ENCODE results near the gene GALR1.
"Not testable (repeated sequence)": the region's sequence is repeated elsewhere in the genome, so short reads cannot be mapped to it uniquely, and the experiment has no call there.

GALR1 gene

GRCh38 chr18:77250926-77251729, 1.5 kb downstream of the GALR1 start:
- DNase-seq = no peak

GRCh38 chr18:77251730-77252050, 2.0 kb downstream of the GALR1 start:
- DNase-seq = no peak

DNA sequence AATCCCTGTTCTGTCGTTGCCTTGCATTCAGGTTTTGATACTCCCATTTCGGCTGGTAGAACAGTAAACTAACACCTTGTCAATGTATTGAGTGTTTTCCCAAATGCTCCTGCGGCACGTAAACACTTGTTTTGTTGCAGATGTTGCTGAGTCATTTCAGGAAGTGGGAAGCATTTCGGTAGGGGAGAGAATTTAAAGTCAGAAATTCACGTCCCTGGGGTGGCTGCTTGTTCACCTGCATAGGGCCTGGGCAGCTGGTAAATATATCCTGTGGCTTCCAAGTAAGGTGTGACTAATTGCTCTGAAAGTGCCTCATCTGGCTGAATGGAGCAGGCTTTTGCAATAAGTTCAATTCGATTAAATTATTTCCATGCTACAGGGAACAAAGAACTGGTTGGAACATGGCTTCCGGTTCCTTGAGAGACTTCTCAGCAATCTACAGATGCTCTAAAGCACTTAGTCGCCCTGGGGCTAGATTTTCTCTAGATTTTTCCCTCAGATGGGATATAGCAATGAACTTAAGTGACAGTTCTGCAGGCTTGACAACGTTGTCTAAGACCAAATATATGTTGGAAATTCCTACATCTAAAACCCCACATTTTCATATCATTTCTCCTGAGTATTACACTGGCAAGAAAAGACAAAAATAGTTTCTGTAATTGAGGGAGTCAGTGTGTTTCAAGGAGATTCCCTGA, 5.2 kb downstream of the GALR1 start:
- no peak for DNase-seq

DNA sequence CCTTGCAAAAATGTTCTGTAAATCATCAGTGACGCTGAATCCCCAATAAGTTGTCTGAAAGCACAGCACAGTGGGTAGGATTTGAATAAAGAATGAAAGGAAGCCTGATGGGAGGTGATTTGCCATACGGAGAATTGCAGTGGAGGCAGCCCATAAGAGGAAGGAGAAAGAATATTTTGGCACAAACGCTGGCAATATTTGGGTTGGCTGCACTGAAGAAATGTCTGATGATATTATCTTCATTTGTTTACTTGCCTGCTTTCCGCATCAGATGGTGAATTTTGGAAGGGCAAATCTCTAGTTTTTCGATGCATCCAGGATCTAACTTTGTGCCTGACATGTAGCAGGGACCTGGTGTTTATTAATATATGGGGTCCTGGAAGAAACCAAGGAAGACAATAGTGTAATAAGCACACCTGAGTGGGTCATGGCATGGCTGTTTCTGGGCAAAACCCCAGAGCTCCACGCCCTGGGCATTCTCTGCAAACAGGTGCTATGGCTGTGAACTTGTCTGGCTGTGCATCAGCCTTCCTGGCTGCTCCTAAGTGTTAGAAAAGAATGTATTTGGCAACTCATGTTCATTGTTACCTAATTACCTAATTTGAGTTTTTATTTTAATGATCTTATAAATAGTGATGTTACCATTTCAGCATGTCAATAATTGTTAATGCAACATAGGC, 5.9 kb downstream of the GALR1 start:
- DNase-seq = no peak

DNA sequence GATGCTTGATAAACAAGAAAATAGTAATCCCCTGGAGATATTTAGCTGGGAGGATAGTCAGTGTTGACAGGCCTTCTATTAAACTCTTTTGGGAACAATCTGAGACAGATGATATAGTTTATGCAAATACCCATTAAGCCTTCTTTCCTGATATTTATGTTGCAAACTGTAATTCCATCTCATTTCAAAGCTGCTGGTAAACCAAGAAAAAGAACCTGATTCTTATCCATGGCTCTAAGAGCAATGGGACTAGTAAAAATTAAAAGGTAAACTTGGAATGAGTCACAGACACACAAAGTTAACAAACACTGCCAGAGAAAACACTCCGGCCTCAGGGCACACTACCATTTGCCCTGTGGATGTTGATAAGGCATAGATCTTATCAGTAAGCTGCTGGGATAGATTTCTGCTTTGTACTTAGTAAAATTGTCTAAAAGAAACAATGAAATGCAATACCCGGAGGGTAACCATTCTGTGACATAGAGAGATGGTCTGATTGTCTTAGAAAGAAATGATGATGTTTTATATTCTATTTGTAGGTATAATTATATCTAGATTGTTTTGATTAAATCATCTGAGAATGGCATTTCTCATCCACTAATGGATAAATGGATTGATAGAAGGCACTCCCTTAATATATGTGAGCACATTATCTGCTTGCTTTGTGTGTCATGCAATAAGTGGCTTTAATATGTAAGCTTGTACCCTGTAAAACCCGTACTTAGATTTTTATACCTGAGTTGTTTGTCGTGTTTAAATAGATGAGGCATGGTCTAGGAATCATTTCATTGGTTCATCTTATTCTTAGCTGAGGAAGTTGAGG, 13.2 kb downstream of the GALR1 start:
- DNase-seq = no peak

- no peak for DNase-seq
Observed at GRCh38 chr18:77263466-77263763, 13.8 kb downstream of the GALR1 start.

DNA sequence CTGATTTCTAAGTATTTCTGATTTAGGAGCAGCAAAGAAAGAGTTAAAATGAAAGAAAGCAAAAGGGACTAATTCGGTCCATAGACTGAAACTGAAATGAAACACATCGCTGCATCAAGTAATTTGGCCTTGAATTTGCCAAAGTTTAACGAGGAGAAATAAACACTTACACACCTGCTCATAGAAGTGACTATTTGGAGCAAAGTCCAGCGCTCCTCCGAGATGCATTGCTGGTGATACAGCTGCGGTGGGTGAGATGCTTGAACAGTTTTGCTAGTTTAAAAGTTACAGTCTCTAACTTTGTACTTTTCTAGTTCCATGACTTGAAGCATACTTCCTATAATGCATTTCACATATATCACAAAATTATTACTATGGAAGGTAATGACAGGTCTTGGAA, 18.3 kb downstream of the GALR1 start:
- DNase-seq = no peak

DNA sequence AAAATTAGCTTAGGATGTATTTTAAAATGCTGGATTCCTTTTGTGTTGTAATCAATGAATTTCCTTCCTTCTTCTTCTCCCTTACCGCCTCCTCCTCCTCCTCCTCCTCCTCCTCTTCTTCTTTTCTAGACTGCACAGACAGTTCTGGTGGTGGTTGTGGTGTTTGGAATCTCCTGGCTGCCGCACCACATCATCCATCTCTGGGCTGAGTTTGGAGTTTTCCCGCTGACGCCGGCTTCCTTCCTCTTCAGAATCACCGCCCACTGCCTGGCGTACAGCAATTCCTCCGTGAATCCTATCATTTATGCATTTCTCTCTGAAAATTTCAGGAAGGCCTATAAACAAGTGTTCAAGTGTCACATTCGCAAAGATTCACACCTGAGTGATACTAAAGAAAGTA, 18.8 kb downstream of the GALR1 start:
- DNase-seq = no peak

- no peak for DNase-seq
Observed at GRCh38 chr18:77271576-77272481, 22.2 kb downstream of the GALR1 start.

GRCh38 chr18:77290841-77291240, 41.2 kb downstream of the GALR1 start:
- not testable (repeated sequence) for DNase-seq

- DNase-seq = no peak
Observed at GRCh38 chr18:77298172-77298571, 48.5 kb downstream of the GALR1 start.

DNA sequence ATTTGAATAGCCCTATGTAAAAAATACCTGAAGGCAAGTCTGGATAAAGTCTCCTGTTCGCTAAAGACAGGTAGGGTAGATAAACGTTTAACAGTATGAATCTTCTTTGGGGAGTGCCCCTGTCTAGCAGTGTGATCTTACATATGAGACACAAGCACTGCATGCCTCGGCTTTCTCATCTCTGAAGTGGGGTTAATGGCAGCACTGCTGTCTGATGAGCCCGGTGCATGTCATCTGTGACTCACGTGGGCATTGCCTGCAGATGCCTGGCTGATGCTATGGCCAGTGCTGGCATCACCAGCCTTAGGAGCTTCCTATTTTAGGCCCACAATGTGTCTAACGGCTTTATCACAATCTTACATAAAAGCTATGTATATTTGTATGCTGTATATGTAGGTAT, 50.1 kb downstream of the GALR1 start:
- DNase-seq = no peak

DNA sequence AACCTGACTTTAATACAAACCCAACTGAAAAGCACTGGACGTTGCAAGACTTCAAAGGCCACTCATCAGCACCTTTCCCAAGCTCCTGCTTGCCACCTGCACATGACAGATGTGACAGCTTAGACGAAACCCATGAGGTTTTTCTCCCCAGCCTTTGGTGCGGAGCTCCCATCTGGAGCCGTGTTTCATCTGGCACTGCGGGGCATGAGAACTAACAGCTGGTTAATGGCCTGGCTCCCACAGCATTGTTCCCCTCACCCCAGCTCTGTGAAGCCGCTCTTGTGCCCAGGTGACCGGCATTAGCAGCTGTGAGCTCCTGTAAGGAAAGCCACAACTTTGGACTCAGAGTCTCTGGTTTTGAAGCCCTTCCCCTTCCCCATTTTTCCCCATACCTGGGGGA, 50.9 kb downstream of the GALR1 start:
- no peak for DNase-seq

DNA sequence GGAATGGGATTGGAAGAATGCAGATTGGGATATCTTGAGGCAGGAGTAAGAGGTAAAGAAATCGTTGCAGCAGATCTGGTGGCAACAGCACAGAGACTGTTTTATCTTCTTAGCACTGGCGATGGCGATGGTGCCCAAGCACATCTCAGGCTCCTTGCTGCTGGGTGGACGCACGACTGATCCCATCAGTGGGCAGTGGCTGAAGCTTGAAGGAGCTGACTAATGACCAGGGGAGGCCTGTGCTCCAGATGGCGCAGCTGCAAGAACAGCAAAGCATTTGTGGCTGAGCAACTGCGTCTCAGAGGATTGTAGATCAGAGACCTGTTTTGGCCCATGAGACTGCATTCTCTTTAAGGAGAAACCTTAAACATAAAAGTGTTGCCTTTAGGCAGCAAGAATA, 54.6 kb downstream of the GALR1 start:
- DNase-seq = no peak

- no peak for DNase-seq
Observed at GRCh38 chr18:77305676-77306075, 56.0 kb downstream of the GALR1 start.

DNA sequence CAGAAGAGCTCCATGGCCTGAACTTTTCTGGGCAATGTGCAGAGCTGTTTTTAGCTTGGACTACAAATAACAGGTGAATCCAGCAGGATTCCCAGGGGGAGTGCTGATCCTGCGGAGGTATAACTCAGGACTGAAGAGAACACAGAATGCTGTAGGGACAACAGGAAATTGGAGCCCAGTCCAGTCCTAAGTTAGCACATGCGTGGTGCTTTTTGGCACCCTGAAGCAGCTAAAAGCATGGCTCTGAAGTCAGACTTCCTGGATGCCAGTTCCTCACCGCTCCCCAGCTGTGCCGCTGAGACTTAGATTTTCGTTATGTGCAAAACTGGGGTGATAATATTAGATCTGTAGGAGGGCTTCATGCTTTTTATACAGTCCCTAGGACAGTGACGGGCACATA, 58.6 kb downstream of the GALR1 start:
- no peak for DNase-seq

DNA sequence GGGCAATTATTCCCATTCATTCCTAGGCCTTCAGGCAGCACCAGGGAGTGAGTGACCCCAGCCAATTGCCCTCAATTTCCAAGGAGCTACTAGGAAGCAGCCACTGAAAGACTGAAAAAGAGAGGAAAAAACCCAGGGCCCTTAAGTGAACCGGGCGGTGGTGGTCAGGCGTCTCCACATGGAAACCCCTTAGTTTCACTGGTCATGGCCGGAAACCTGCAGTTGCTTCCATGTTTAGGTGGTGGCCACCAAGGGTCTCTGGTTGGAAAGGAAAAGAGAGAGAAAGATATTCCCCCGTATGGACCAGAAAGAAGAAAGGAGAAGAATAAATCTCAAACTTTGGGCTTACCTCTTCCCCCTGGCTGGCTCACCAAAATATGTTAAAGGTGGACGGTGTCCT, 64.9 kb downstream of the GALR1 start:
- no peak for DNase-seq

DNA sequence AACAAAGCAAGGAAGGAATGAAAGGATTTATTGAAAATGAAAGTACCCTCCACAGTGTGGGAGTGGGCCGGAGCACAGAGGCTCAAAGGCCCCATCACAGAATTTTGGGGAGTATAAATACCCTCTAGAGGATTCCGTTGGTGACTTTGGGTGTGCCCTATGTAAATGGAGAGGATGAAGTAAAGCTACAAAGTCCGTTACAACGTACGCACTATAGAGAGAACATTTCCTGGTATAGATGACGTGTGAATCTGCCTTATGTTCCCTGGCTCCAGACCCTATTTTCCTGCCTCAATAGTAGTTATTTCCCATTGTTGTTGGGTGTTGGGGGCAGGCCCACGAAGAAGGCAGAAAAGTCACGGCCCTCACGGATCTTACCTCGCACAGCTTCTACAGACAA, 65.3 kb downstream of the GALR1 start:
- DNase-seq = no peak

- DNase-seq = no peak
Observed at GRCh38 chr18:77316008-77316407, 66.4 kb downstream of the GALR1 start.

DNA sequence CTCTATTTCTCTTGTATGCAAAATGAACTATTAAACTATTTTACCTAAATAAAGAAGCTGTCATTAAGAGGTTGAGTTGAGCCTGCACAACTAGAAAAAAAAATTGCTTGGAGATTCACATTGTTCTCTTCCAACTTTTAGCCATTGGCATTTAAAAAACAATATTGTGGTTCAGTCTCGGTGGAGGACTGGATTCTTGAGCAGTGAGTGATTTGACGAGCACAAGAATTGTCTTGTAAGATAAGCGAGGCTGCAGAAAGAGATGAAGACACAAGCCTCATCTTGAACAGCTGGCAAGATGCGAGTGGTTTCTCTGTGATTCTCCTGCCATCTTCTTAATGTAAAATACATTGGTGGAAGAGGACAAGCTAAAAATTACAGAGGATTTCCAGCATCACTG, 67.0 kb downstream of the GALR1 start:
- no peak for DNase-seq

DNA sequence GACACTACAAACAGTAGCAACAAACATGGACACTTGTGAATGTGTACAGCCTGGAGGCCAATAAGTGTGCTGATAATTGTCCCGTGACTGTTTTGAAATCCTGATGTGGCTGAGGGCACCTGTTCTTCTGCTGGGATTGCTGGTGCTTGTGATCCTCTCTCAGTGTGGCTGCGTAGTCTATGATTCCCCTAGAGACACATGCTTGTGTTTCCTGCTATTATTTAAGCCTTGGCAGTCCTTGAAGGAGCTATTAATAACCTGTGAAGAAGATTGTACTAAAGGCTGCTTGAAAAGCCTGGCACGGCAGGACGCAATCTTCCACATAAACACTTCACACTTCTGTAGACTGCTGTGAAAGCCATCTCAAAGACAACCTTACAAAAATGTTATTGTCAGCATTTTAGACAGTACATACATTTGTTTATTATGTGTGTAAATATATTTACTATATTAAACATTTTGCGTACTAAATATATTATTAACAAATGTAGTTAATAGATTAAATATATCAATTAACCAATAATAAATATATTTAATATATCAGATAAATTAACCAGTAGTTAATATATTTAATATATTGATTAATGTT, 71.4 kb downstream of the GALR1 start:
- DNase-seq = no peak

Data from NCI-H2029 treated with DMSO at 0.1 percent for 48 hours (cell line).